Smooth muscle cell (in vitro differentiated cells): ENCODE results near the gene ANXA3. TPM values are rescaled to one million over a fixed set of nuclear protein-coding genes. Genes with fewer than 3 reads are reported as not detected.

Source experiments
- DNase-seq: peaks from one replicate; lab custom pipeline; 2025; ENCODE audit not compliant: unreplicated experiment; lab: John Stamatoyannopoulos, UW
- H2AFZ ChIP-seq: fragments of 200-600 bp; sonication (generic); 2 replicates; pipeline ENCODE4 v1.6.0; 2016; ENCODE audit warnings: antibody characterized with exemption, low read depth, mild to moderate bottlenecking
- H3F3A ChIP-seq: fragments of 200-600 bp; sonication (generic); 2 replicates; pipeline ENCODE4 v1.6.0; 2017; ENCODE audit warnings: antibody characterized with exemption, low read depth
- H3K27ac ChIP-seq: fragments of 200-600 bp; sonication (generic); 2 replicates; pipeline ENCODE4 v1.5.1; 2016; ENCODE audit warnings: low read depth, mild to moderate bottlenecking
- H3K27me3 ChIP-seq: fragments of 200-600 bp; sonication (generic); 2 replicates; pipeline ENCODE4 v1.6.1; 2016; ENCODE audit warnings: low read depth, mild to moderate bottlenecking
- H3K36me3 ChIP-seq: fragments of 200-600 bp; sonication (generic); 2 replicates; pipeline ENCODE4 v1.5.1; 2016; ENCODE audit warnings: low read depth
- H3K4me1 ChIP-seq: fragments of 200-600 bp; sonication (generic); 2 replicates; pipeline ENCODE4 v1.5.1; 2016; ENCODE audit warnings: low read depth
- H3K4me2 ChIP-seq: fragments of 200-600 bp; sonication (generic); 2 replicates; pipeline ENCODE4 v1.6.0; 2016; ENCODE audit warnings: mild to moderate bottlenecking
- H3K4me3 ChIP-seq: fragments of 200-600 bp; sonication (generic); 2 replicates; pipeline ENCODE4 v1.5.1; 2016; ENCODE audit warnings: mild to moderate bottlenecking
- H3K79me2 ChIP-seq: fragments of 200-600 bp; sonication (generic); 2 replicates; pipeline ENCODE4 v1.6.0; 2016; ENCODE audit warnings: low read depth, mild to moderate bottlenecking
- H3K9ac ChIP-seq: fragments of 200-600 bp; sonication (generic); 2 replicates; pipeline ENCODE4 v1.6.0; 2016; ENCODE audit warnings: low read depth
- H3K9me3 ChIP-seq: fragments of 200-600 bp; sonication (generic); replicated peaks from 2 replicates; pipeline ENCODE4 v1.5.1; 2016; ENCODE audit warnings: low read depth
- H4K20me1 ChIP-seq: fragments of 200-600 bp; sonication (generic); 2 replicates; pipeline ENCODE4 v1.6.0; 2016; ENCODE audit warnings: low read depth
- CTCF ChIP-seq: fragments of 200-600 bp; sonication (generic); IDR thresholded peaks from 2 replicates; pipeline ENCODE4 v1.5.1; 2017; ENCODE audit warnings: borderline replicate concordance, mild to moderate bottlenecking, antibody characterized with exemption; ENCODE audit not compliant: insufficient read depth, poor library complexity, severe bottlenecking
- WGBS: methylation state at CpG from one replicate; pipeline ENCODE4 v1.1.7; 2016; ENCODE audit warnings: low lambda C conversion rate; 5-methylcytosine and 5-hydroxymethylcytosine counted together
- polyA plus RNA-seq: library from polyadenylated mRNA; unstranded; fragments of >200 nt; fragmentation: Nextera tagmentation; extraction: Ambion mirVana; gene quantifications from 2 replicates; pipeline ENCODE4 v1.2.1, GENCODE V29; 2016
- total RNA-seq: library from RNA; depleted of rRNA; stranded (reverse); fragments of >200 nt; gene quantifications from 2 replicates; pipeline ENCODE4 v1.2.3, GENCODE V29; 2014

Gene ANXA3
- total and polyA plus RNA-seq, 2 experiments from 2014 or later, result 16.7 to 44.5 TPM

- Histone ChIP-seq H4K20me1 (no peaks in the 10 kb centered on the region), H3K27ac (no peak overlapping the region), H3K9me3 (no peaks in the 10 kb centered on the region), H3K4me3 (no peak overlapping the region), H3K4me2 (peak overlapping the region; percentile 18), H3K36me3 (no peaks in the 10 kb centered on the region), H3K9ac (no peak overlapping the region), H3K79me2 (no peaks in the 10 kb centered on the region), H3K4me1 (no peaks in the 10 kb centered on the region), H2AFZ (no peak overlapping the region), H3K27me3 (no peaks in the 10 kb centered on the region), H3F3A (no peaks in the 10 kb centered on the region)
- 57% methylated on average over 3 of the region's 3 CpGs for WGBS
- no peak for DNase-seq
- no peak for TF ChIP-seq CTCF
These were observed 23.2 kb upstream of the ANXA3 start for GRCh38 chr4:78528327-78528726.

GRCh38 chr4:78529569-78530209 lies 21.9 kb upstream of the ANXA3 start:
- H3F3A ChIP-seq, result no peaks in the 10 kb centered on the region
- no peaks in the 10 kb centered on the region for H3K79me2 ChIP-seq
- no peaks in the 10 kb centered on the region for H3K27me3 ChIP-seq
- no peaks in the 10 kb centered on the region for H3K9me3 ChIP-seq
- no peak overlapping the region for H2AFZ ChIP-seq
- TF ChIP-seq CTCF, result no peak
- H3K9ac ChIP-seq, result no peak overlapping the region
- H3K4me3 ChIP-seq, result no peak overlapping the region
- no peaks in the 10 kb centered on the region for H3K36me3 ChIP-seq
- no peak overlapping the region for H3K4me2 ChIP-seq
- 95% methylated on average over 2 of the region's 2 CpGs for WGBS
- no peak for DNase-seq
- H3K27ac ChIP-seq, result peak overlapping the region; percentile 19
- H4K20me1 ChIP-seq, result no peaks in the 10 kb centered on the region
- no peaks in the 10 kb centered on the region for H3K4me1 ChIP-seq

DNA sequence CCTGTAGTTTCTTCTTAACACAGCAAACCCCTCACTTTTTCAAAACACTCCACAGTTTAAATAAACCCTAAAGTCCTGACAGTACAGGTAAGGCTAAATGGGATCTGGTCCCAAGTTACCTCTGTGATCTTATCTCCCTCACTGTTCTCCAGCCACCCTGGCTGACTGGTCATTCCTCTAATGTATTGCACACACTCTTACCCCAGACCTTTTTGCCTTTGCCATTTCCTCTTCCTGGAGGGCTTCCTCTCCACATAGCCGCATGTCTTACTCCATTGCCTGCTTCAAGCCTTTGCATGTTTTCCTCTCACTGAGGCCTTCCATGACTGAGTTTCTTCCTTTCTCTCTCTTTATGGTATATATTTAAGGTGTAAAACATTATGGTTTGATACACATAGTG lies 19.5 kb upstream of the ANXA3 start:
- Histone ChIP-seq H3F3A (no peaks in the 10 kb centered on the region), H3K4me2 (no peak overlapping the region), H3K9me3 (no peaks in the 10 kb centered on the region), H3K4me1 (no peaks in the 10 kb centered on the region), H3K79me2 (no peaks in the 10 kb centered on the region), H3K4me3 (no peak overlapping the region), H3K36me3 (no peaks in the 10 kb centered on the region), H4K20me1 (no peaks in the 10 kb centered on the region), H2AFZ (no peak overlapping the region), H3K27me3 (no peaks in the 10 kb centered on the region), H3K27ac (no peak overlapping the region), H3K9ac (no peak overlapping the region)
- TF ChIP-seq CTCF, result no peak
- 90% methylated on average over 1 of the region's 1 CpG for WGBS
- DNase-seq, result no peak

DNA sequence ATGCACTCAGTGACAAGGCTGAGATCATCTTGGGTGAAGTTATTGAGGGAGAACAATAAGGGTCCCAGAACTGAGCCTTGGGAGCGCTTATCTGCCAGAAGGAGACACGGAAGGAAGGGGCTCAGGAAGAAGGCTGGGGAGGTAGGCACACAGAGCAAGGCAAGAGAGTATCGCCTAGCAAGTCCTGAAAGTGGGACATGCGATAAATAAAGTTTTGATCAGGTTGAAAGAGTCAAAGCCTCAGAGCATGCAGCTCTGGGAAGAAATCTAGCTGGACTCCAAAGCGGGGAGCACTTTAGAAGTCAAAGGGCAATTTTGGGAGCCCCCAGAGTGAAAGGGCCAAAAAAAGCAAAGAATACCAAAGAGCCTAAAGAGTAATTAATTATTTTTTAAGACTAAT lies 17.7 kb upstream of the ANXA3 start:
- no peaks in the 10 kb centered on the region for H3K9me3 ChIP-seq
- H3K79me2 ChIP-seq, result no peaks in the 10 kb centered on the region
- H3K9ac ChIP-seq, result peak overlapping the region; percentile 31
- no peak overlapping the region for H3K4me2 ChIP-seq
- no peak for DNase-seq
- H2AFZ ChIP-seq, result no peak overlapping the region
- no peak for TF ChIP-seq CTCF
- peak overlapping the region; percentile 72 for H3K27ac ChIP-seq
- H4K20me1 ChIP-seq, result no peaks in the 10 kb centered on the region
- H3K4me3 ChIP-seq, result no peak overlapping the region
- no peaks in the 10 kb centered on the region for H3K27me3 ChIP-seq
- WGBS, result 88% methylated on average over 5 of the region's 5 CpGs
- H3F3A ChIP-seq, result no peaks in the 10 kb centered on the region
- H3K36me3 ChIP-seq, result no peaks in the 10 kb centered on the region
- no peaks in the 10 kb centered on the region for H3K4me1 ChIP-seq
